H1 (cell line): ENCODE data around the gene PLD2. TPM values are rescaled to one million over a fixed set of nuclear protein-coding genes. Genes with fewer than 3 reads are reported as not detected.

Experiments
- ASH2L ChIP-seq: fragments of 200-600, 300-600 bp; sonication (generic); IDR thresholded peaks from one replicate; pipeline ENCODE4 v1.7.1; 2017; ENCODE audit warnings: low read length
- ATF3 ChIP-seq: IDR thresholded peaks from 2 replicates; pipeline ENCODE4 v1.6.1; 2011; ENCODE audit warnings: low read depth, mild to moderate bottlenecking, low read length; ENCODE audit not compliant: insufficient read depth
- CBX8 ChIP-seq: fragments of 300-800, 300-1000 bp; sonication (generic); IDR thresholded peaks from 2 replicates; pipeline ENCODE4 v1.7.1; 2016; ENCODE audit warnings: low read depth, low read length, borderline replicate concordance
- CHD7 ChIP-seq: fragments of 300-600 bp; sonication (generic); IDR thresholded peaks from 2 replicates; pipeline ENCODE4 v1.7.1; 2012; ENCODE audit warnings: low read length, moderate library complexity, mild to moderate bottlenecking, inconsistent platforms; ENCODE audit not compliant: insufficient replicate concordance
- EGR1 ChIP-seq: IDR thresholded peaks from 2 replicates; pipeline ENCODE4 v1.6.1; 2011; ENCODE audit warnings: low read depth, low read length, borderline replicate concordance
- HDAC2 ChIP-seq, 2 experiments: fragments of 300-600 bp in 1 of 2; sonication (generic) in 1 of 2; IDR thresholded peaks; 2 replicates each; pipeline ENCODE4 v1.6.1; 2011 to 2012; ENCODE audit warnings: low read depth in 2 of 2, low read length in 2 of 2, mild to moderate bottlenecking in 2 of 2, moderate library complexity in 2 of 2, borderline replicate concordance in 1 of 2, inconsistent platforms in 1 of 2
- HDAC6 ChIP-seq: IDR thresholded peaks from one replicate; pipeline ENCODE4 v1.7.1; 2012; ENCODE audit warnings: low read depth, mild to moderate bottlenecking, inconsistent platforms, low read length, moderate library complexity
- KDM4A ChIP-seq: IDR thresholded peaks from one replicate; pipeline ENCODE4 v1.7.1; 2012; ENCODE audit warnings: low read depth, mild to moderate bottlenecking, moderate library complexity, low read length, inconsistent platforms; ENCODE audit not compliant: severe bottlenecking
- POU5F1 ChIP-seq: IDR thresholded peaks from 2 replicates; pipeline ENCODE4 v1.6.1; 2011; ENCODE audit warnings: low read depth, mild to moderate bottlenecking, low read length, moderate library complexity
- TBP ChIP-seq: IDR thresholded peaks from 2 replicates; pipeline ENCODE4 v1.6.1; 2011; ENCODE audit warnings: low read depth, low read length, improper control_type of control experiment
- YY1 ChIP-seq: IDR thresholded peaks from 2 replicates; pipeline ENCODE4 v1.6.1; 2011; ENCODE audit warnings: low read depth, mild to moderate bottlenecking, low read length
- polyA plus RNA-seq, 7 experiments: library from polyadenylated mRNA; depleted of rRNA in 3 of 7; stranded (reverse) in 5 of 7; unstranded in 2 of 7; fragments of >200 nt in 5 of 7; fragments of 200-250 nt in 2 of 7; gene quantifications; 1 replicate in 5 of 7; 2 replicates in 1 of 7; 4 replicates in 1 of 7; pipeline versions ENCODE4 v1.2.1 to v1.2.3, GENCODE V29; 2011 to 2013; ENCODE audit warnings: missing spikeins in 2 of 7, mixed read lengths in 2 of 7
- total RNA-seq: library from RNA; stranded (reverse); fragmentation: NEBNext Ultra II Directional; extraction: Animal tissue kit (Norgen Biotek cat#: 25700); gene quantifications from 2 replicates; pipeline ENCODE4 v1.2.1, GENCODE V29; 2021

PLD2 gene
- total and polyA plus RNA-seq, 2 of the 8 experiments (the other 6 are each of a cell fraction or from before 2014, with no cell fraction given): 44.3 to 48.4 TPM

GRCh38 chr17:4786516-4786915 lies 20.4 kb upstream of the PLD2 start (continued):
- TF ChIP-seq CHD7 (no peak), POU5F1 (no peak), HDAC6 (no peak), TBP (no peak), YY1 (no peak), EGR1 (no peak), KDM4A (no peak), CBX8 (no peak), ASH2L (no peak), HDAC2 (IDR thresholded peaks at IDR 0.05; ENCODE audit: borderline replicate concordance in 1 of 2, low read depth in 2 of 2, low read length in 2 of 2) (no peak), ATF3 (no peak)
